Small intestine (tissue), 16 donors: ENCODE measurements around the gene ADCY10. TPM values are rescaled to one million over a fixed set of nuclear protein-coding genes. Genes with fewer than 3 reads are reported as not detected.

Source experiments
- DNase-seq, 2 donors: peaks; one replicate each; pipeline versions ENCODE4 v3.0.0 to v3.0.0-alpha.2; 2013
- FAIRE-seq: peaks from 2 replicates; lab custom pipeline; 2012; peaks lifted over from hg19 to GRCh38; lab: Jason Lieb, UNC
- H3K27ac ChIP-seq, 3 donors: one replicate each; pipeline ENCODE4 v1.5.1; 2013; ENCODE audit warnings: low read length in 2 of 3, mild to moderate bottlenecking in 2 of 3, control low read depth in 1 of 3, inconsistent platforms in 1 of 3, low read depth in 1 of 3, moderate library complexity in 1 of 3
- H3K27me3 ChIP-seq, 3 donors: one replicate each; pipeline ENCODE4 v1.6.1; 2013; ENCODE audit warnings: low read length in 3 of 3, inconsistent platforms in 1 of 3; ENCODE audit not compliant: control insufficient read depth in 3 of 3, insufficient read depth in 3 of 3
- H3K36me3 ChIP-seq, 3 donors: one replicate each; pipeline ENCODE4 v1.6.1; 2013; ENCODE audit warnings: low read length in 3 of 3, inconsistent platforms in 1 of 3, low read depth in 1 of 3, mild to moderate bottlenecking in 1 of 3, moderate library complexity in 1 of 3; ENCODE audit not compliant: control insufficient read depth in 3 of 3, insufficient read depth in 2 of 3
- H3K4me1 ChIP-seq, 3 donors: one replicate each; pipeline ENCODE4 v1.6.1; 2013; ENCODE audit warnings: low read length in 2 of 3, inconsistent platforms in 1 of 3, low read depth in 1 of 3, mild to moderate bottlenecking in 1 of 3, moderate library complexity in 1 of 3; ENCODE audit not compliant: control insufficient read depth in 3 of 3, insufficient read depth in 2 of 3
- H3K4me3 ChIP-seq, 3 donors: one replicate each; pipeline ENCODE4 v1.5.1; 2013; ENCODE audit warnings: low read length in 3 of 3, control low read depth in 1 of 3, inconsistent platforms in 1 of 3, low read depth in 1 of 3, mild to moderate bottlenecking in 1 of 3, moderate library complexity in 1 of 3
- H3K9me3 ChIP-seq, 2 donors: one replicate each; pipeline ENCODE4 v1.6.1; 2013; ENCODE audit warnings: low read depth in 1 of 2, low read length in 1 of 2; ENCODE audit not compliant: control insufficient read depth in 2 of 2, insufficient read depth in 1 of 2
- WGBS, 3 donors: extraction: QIAGEN DNeasy Blood & Tissue Kit; methylation state at CpG; one replicate each; pipeline ENCODE4 v1.1.7; 2013; 5-methylcytosine and 5-hydroxymethylcytosine counted together
- long read RNA-seq, 10 donors: transcript quantifications; one replicate each; lab custom pipeline, GENCODE V29; 2026
- polyA plus RNA-seq, 4 donors: library from polyadenylated mRNA; stranded (reverse) in 3 of 4; unstranded in 1 of 4; fragments of 200-250 nt in 3 of 4; fragments of 120-200 nt in 1 of 4; gene quantifications; one replicate each; pipeline versions ENCODE4 v1.2.1 to v1.2.3, GENCODE V29; 2013
- donor health status: healthy with polysubstance abuse.
- donor health status: control.
- donor health status: control.
- donor health status: Bipolar disorder and iron deficiency.
- donor health status: healthy.

The ADCY10 gene, protein sequence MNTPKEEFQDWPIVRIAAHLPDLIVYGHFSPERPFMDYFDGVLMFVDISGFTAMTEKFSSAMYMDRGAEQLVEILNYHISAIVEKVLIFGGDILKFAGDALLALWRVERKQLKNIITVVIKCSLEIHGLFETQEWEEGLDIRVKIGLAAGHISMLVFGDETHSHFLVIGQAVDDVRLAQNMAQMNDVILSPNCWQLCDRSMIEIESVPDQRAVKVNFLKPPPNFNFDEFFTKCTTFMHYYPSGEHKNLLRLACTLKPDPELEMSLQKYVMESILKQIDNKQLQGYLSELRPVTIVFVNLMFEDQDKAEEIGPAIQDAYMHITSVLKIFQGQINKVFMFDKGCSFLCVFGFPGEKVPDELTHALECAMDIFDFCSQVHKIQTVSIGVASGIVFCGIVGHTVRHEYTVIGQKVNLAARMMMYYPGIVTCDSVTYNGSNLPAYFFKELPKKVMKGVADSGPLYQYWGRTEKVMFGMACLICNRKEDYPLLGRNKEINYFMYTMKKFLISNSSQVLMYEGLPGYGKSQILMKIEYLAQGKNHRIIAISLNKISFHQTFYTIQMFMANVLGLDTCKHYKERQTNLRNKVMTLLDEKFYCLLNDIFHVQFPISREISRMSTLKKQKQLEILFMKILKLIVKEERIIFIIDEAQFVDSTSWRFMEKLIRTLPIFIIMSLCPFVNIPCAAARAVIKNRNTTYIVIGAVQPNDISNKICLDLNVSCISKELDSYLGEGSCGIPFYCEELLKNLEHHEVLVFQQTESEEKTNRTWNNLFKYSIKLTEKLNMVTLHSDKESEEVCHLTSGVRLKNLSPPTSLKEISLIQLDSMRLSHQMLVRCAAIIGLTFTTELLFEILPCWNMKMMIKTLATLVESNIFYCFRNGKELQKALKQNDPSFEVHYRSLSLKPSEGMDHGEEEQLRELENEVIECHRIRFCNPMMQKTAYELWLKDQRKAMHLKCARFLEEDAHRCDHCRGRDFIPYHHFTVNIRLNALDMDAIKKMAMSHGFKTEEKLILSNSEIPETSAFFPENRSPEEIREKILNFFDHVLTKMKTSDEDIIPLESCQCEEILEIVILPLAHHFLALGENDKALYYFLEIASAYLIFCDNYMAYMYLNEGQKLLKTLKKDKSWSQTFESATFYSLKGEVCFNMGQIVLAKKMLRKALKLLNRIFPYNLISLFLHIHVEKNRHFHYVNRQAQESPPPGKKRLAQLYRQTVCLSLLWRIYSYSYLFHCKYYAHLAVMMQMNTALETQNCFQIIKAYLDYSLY (N-terminal part only)
- 1 to 10 TPM in 1 of 4 donors, under 1 TPM in 2, not detected in 1; 0.15 to 1.1 (median 0.40) TPM for polyA plus RNA-seq
- long read RNA-seq, donor 1 = 0 reads
- long read RNA-seq, donor 2 = 0 reads
- long read RNA-seq, donor 3 = 0 reads
- long read RNA-seq, donor 4 = 0 reads
- long read RNA-seq, donor 5 = 0 reads
- long read RNA-seq, donor 6, partial matches to known transcripts = 6 of 6 reads
- long read RNA-seq, donor 6, other reads (novel, unspliced or antisense) = 0 of 6 reads
- long read RNA-seq, donor 7 = 0 reads
- long read RNA-seq, donor 8 = 0 reads
- long read RNA-seq, donor 9 = 0 reads
- long read RNA-seq, donor 10 = 0 reads

GRCh38 chr1:167913895-167914496, at the start of gene ADCY10:
Gene ADCY10 (minus strand): TSS chr1:167914134. CDS start chr1:167905140, 8,994 bp downstream.
- H3K36me3 ChIP-seq = peaks cover 0 to 9% (median 2%) of the 10 kb centered on the region in 3 donors
- FAIRE-seq (no peak), DNase-seq (no peak)
- H3K9me3 ChIP-seq = peaks cover 0 to 9% of the 10 kb centered on the region in 2 donors
- no peaks in the 10 kb centered on the region for H3K27me3 ChIP-seq
- H3K4me1 ChIP-seq = peaks cover 0 to 14% (median 0%) of the 10 kb centered on the region in 3 donors
- 78 to 88% (median 84%) methylated on average over 9 of the region's 9 CpGs for WGBS, 3 donors
- H3K4me3 ChIP-seq = no peak within 1 kb of the TSS
- H3K27ac ChIP-seq = no peak within 1 kb of the TSS

DNA sequence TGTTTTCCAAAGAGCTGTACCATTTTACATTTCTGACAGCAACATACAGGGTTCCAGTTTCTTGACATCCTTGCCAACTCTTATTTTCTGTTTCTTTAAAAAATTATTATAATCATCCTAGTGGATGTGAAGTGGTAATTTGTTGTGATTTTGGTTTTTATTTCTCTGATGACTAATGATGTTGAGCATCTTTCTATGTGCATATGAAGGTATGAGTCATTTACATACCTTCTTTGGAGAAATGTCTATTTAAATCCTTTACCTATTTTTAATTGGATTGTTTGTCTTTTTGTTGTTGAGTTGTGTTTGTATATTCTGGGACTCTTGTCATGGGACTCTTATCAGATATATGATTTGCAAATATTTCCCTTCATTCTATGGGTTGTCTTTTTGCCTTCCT, 43.8 kb upstream of the ADCY10 start:
- Histone ChIP-seq H3K27ac (no peak overlapping the region), H3K4me3 (no peak overlapping the region), H3K9me3 (no peaks in the 10 kb centered on the region), H3K27me3 (no peaks in the 10 kb centered on the region), H3K4me1 (no peaks in the 10 kb centered on the region), H3K36me3 (peaks cover 0 to 17% (median 0%) of the 10 kb centered on the region in 3 donors)
- no peak for DNase-seq
- FAIRE-seq = no peak

DNA sequence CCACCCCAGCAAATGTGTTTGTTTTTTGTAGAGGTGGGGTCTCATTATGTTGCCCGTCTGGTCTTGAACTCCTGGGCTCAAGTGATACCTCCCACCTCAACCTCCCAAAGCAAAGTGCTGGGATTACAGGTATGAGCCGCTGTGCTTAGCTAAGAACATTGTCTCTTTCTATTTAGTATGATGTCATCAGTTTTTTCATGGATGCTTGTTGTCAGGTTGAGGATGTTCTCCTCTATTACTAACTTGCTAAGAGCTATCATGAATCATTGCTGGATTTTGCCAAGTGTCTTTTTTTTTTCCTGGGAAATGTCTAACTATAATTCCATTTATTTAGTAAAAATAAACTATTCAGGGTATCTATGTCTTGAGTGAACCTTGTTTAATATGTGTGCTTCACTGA, 42.0 kb upstream of the ADCY10 start:
- FAIRE-seq = no peak
- 94 to 98% (median 97%) methylated on average over 2 of the region's 2 CpGs for WGBS, 3 donors
- Histone ChIP-seq H3K4me3 (no peak overlapping the region), H3K27ac (no peak overlapping the region), H3K27me3 (no peaks in the 10 kb centered on the region), H3K36me3 (peaks cover 0 to 21% (median 0%) of the 10 kb centered on the region in 3 donors), H3K9me3 (no peaks in the 10 kb centered on the region), H3K4me1 (no peaks in the 10 kb centered on the region)
- no peak for DNase-seq

- H3K4me1 ChIP-seq = peaks cover 0 to 6% (median 3%) of the 10 kb centered on the region in 3 donors
- H3K27me3 ChIP-seq = no peaks in the 10 kb centered on the region
- H3K9me3 ChIP-seq = no peaks in the 10 kb centered on the region
- WGBS, 3 donors = 38 to 53% (median 46%) methylated on average over 1 of the region's 1 CpG
- peaks cover 0 to 18% (median 0%) of the 10 kb centered on the region in 3 donors for H3K36me3 ChIP-seq
- FAIRE-seq = no peak
- no peak overlapping the region for H3K27ac ChIP-seq
- DNase-seq = no peak
- H3K4me3 ChIP-seq = no peak overlapping the region
Observed at GRCh38 chr1:167950569-167950968, 36.6 kb upstream of the ADCY10 start.

DNA sequence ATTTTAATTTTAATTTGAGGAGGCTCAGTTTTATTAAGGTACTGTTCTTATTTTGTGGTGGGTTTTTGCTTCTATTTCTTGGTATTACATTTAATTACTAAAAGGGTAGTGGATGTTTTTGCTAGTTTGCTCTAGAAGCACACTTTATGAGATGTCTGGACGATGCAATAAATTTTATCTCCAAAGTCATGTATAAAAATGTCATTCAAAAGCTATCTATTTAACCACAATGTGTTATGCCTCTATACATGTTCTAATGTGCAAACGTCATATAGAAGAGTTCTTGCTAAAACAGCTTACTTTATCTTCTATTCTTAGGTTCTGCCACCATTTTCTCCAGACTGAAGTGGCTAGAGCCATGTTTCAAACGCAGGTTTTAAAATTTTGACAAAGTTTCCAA, 35.9 kb upstream of the ADCY10 start:
- FAIRE-seq (no peak), DNase-seq (no peak)
- Histone ChIP-seq H3K4me1 (peaks cover 0 to 6% (median 3%) of the 10 kb centered on the region in 3 donors), H3K9me3 (no peaks in the 10 kb centered on the region), H3K27me3 (no peaks in the 10 kb centered on the region), H3K4me3 (no peak overlapping the region), H3K27ac (no peak overlapping the region), H3K36me3 (peaks cover 0 to 17% (median 0%) of the 10 kb centered on the region in 3 donors)
- WGBS, 3 donors = 58 to 84% (median 71%) methylated on average over 3 of the region's 3 CpGs

GRCh38 chr1:167947733-167948132, 33.8 kb upstream of the ADCY10 start:
- no peak for FAIRE-seq
- H3K27me3 ChIP-seq = no peaks in the 10 kb centered on the region
- 37 to 74% (median 67%) methylated on average over 2 of the region's 2 CpGs for WGBS, 3 donors

DNA sequence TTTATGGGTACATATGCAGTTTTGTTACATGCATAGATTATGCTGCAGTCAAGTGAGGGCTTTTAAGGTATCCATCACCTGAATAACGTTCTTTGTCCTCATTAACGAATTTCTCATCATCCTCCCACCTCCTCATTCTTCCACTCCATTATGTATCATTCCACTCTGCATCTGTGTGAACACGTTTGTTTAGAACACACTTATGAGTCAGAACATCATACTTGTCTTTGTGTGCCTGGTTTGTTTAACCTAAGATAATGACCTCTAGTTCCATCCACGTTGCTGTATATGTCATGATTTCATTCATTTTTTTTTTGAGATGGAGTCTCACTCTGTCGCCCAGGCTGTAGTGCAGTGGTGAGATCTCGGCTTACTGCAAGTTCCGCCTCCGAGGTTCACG, 29.6 kb upstream of the ADCY10 start:
- no peak overlapping the region for H3K4me3 ChIP-seq
- H3K4me1 ChIP-seq = peaks cover 0 to 3% (median 3%) of the 10 kb centered on the region in 3 donors
- peaks cover 0 to 7% (median 0%) of the 10 kb centered on the region in 3 donors for H3K36me3 ChIP-seq
- no peak for FAIRE-seq
- DNase-seq = no peak
- no peak overlapping the region for H3K27ac ChIP-seq
- H3K9me3 ChIP-seq = peaks cover 0 to 4% of the 10 kb centered on the region in 2 donors
- WGBS, 3 donors = 89 to 93% (median 91%) methylated on average over 9 of the region's 9 CpGs
- no peaks in the 10 kb centered on the region for H3K27me3 ChIP-seq

More at GRCh38 chr1:167947733-167948132, 33.8 kb upstream of the ADCY10 start:
- DNase-seq = no peak
- no peak overlapping the region for H3K4me3 ChIP-seq
- H3K4me1 ChIP-seq = peaks cover 0 to 6% (median 3%) of the 10 kb centered on the region in 3 donors
- peaks cover 0 to 4% of the 10 kb centered on the region in 2 donors for H3K9me3 ChIP-seq
- H3K27ac ChIP-seq = no peak overlapping the region
- H3K36me3 ChIP-seq = peaks cover 0 to 7% (median 0%) of the 10 kb centered on the region in 3 donors
